ENCODE measurements around the gene HIGD1C.

GRCh38 chr12:50981319-50982239, 29.2 kb downstream of the HIGD1C start:
- no peak for TF ChIP-seq CTCF (IDR thresholded peaks at IDR 0.05; ENCODE audit: insufficient read depth, low read depth, low read length)
- no peak for TF ChIP-seq EZH2 (IDR thresholded peaks at IDR 0.05; ENCODE audit: insufficient read depth, low read length)
